Loucy (cell line): ENCODE data around the gene PDK1.
"Not testable (repeated sequence)": the region's sequence is repeated elsewhere in the genome, so short reads cannot be mapped to it uniquely, and the experiment has no call there.

ENCODE experiments used
- H2AFZ ChIP-seq: fragments of 200-600 bp; sonication (generic); 2 replicates; pipeline ENCODE4 v1.6.0; 2016; ENCODE audit warnings: antibody characterized with exemption, mild to moderate bottlenecking, low read length, moderate library complexity
- H3F3A ChIP-seq: fragments of 200-600 bp; 2 replicates; pipeline ENCODE4 v1.6.0; 2016; ENCODE audit warnings: antibody characterized with exemption, low read depth, mild to moderate bottlenecking
- H3K27me3 ChIP-seq: fragments of 200-600 bp; sonication (generic); 2 replicates; pipeline ENCODE4 v1.6.1; 2014; ENCODE audit warnings: low read length, mild to moderate bottlenecking; ENCODE audit not compliant: insufficient read depth, poor library complexity, severe bottlenecking
- H3K36me3 ChIP-seq: fragments of 200-600 bp; sonication (generic); 2 replicates; pipeline ENCODE4 v1.6.1; 2016; ENCODE audit warnings: low read length; ENCODE audit not compliant: insufficient read depth
- H3K4me1 ChIP-seq: fragments of 200-600 bp; sonication (generic); 2 replicates; pipeline ENCODE4 v1.5.1; 2014; ENCODE audit warnings: low read length, mild to moderate bottlenecking; ENCODE audit not compliant: insufficient read depth, poor library complexity, severe bottlenecking
- H3K4me2 ChIP-seq: fragments of 200-600 bp; sonication (generic); 2 replicates; pipeline ENCODE4 v1.6.0; 2014; ENCODE audit warnings: antibody characterized with exemption, low read length, low read depth, mild to moderate bottlenecking; ENCODE audit not compliant: poor library complexity, severe bottlenecking
- H3K4me3 ChIP-seq: fragments of 200-600 bp; sonication (generic); 2 replicates; pipeline ENCODE4 v1.5.1; 2014; ENCODE audit warnings: low read length, mild to moderate bottlenecking, mixed read lengths; ENCODE audit not compliant: poor library complexity, severe bottlenecking
- H3K79me2 ChIP-seq: fragments of 200-600 bp; sonication (generic); 2 replicates; pipeline ENCODE4 v1.6.1; 2014; ENCODE audit warnings: low read length; ENCODE audit not compliant: insufficient read depth
- H3K9ac ChIP-seq: fragments of 200-600 bp; sonication (generic); 2 replicates; pipeline ENCODE4 v1.6.0; 2014; ENCODE audit warnings: mild to moderate bottlenecking, low read depth, low read length, moderate library complexity; ENCODE audit not compliant: poor library complexity, severe bottlenecking
- H3K9me2 ChIP-seq: fragments of 200-600 bp; sonication (generic); replicated peaks from 2 replicates; pipeline ENCODE4 v1.6.1; 2016; ENCODE audit warnings: low read depth, low read length, mixed read lengths
- H3K9me3 ChIP-seq: fragments of 200-600 bp; sonication (generic); 2 replicates; pipeline ENCODE4 v1.6.1; 2014; ENCODE audit warnings: mild to moderate bottlenecking, antibody characterized with exemption, low read length, low read depth; ENCODE audit not compliant: insufficient read depth
- H4K20me1 ChIP-seq: fragments of 200-600 bp; sonication (generic); 2 replicates; pipeline ENCODE4 v1.6.0; 2014; ENCODE audit warnings: antibody characterized with exemption, low read length, mild to moderate bottlenecking; ENCODE audit not compliant: insufficient read depth, poor library complexity, severe bottlenecking
- EZH2phosphoT487 ChIP-seq: fragments of 200-600 bp; IDR thresholded peaks from 2 replicates; pipeline ENCODE4 v1.6.1; 2018; ENCODE audit warnings: antibody characterized with exemption, mild to moderate bottlenecking, moderate library complexity, borderline replicate concordance
- TF ChIP-seq, protein P1 (sequence below): fragments of 200-600 bp; sonication (generic); conservative IDR thresholded peaks from 2 replicates; pipeline ENCODE4 v1.5.1; 2014; ENCODE audit warnings: mild to moderate bottlenecking, antibody characterized with exemption, low read length

Gene PDK1

DNA sequence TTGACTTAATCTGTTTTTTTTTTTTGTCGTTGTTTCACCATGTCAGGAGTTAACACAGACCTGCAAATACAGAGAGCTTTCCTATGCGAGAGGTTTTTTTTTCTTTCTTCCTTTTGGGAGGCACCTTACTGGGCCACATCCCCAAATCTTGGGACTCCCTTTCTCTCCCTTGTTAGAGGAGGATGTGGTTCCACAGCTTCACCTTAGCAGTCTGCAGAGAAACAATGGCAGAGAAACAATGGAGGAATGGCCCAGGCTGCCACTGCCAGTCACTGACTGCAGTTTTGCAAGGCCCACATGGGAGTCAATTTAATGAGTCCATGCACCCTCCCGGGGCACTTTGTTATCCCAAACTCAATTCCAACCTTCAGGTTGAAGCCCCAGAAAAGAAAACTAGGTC, 20.8 kb upstream of the PDK1 start:
- peaks cover 8% of the 10 kb centered on the region; the same call in 1 of the 2 replicates for H3K36me3 ChIP-seq
- H3K9me2 ChIP-seq: no peaks in the 10 kb centered on the region
- peaks cover 24% of the 10 kb centered on the region; the same call in 1 of the 2 replicates for H3K9me3 ChIP-seq
- no peaks in the 10 kb centered on the region for H4K20me1 ChIP-seq
- H3K9ac ChIP-seq: no peak overlapping the region
- H3K27me3 ChIP-seq: no peaks in the 10 kb centered on the region
- H3F3A ChIP-seq: no peaks in the 10 kb centered on the region
- H3K4me3 ChIP-seq: no peak overlapping the region
- no peak overlapping the region for H3K4me2 ChIP-seq
- H2AFZ ChIP-seq: no peak overlapping the region
- no peak for TF ChIP-seq EZH2phosphoT487
- TF ChIP-seq, protein P1, sequence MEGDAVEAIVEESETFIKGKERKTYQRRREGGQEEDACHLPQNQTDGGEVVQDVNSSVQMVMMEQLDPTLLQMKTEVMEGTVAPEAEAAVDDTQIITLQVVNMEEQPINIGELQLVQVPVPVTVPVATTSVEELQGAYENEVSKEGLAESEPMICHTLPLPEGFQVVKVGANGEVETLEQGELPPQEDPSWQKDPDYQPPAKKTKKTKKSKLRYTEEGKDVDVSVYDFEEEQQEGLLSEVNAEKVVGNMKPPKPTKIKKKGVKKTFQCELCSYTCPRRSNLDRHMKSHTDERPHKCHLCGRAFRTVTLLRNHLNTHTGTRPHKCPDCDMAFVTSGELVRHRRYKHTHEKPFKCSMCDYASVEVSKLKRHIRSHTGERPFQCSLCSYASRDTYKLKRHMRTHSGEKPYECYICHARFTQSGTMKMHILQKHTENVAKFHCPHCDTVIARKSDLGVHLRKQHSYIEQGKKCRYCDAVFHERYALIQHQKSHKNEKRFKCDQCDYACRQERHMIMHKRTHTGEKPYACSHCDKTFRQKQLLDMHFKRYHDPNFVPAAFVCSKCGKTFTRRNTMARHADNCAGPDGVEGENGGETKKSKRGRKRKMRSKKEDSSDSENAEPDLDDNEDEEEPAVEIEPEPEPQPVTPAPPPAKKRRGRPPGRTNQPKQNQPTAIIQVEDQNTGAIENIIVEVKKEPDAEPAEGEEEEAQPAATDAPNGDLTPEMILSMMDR: no peak
- no peaks in the 10 kb centered on the region for H3K79me2 ChIP-seq
- H3K4me1 ChIP-seq: no peaks in the 10 kb centered on the region

GRCh38 chr2:172537851-172538250, 18.0 kb upstream of the PDK1 start:
- H3K9me3 ChIP-seq: peaks cover 20% of the 10 kb centered on the region; the same call in 1 of the 2 replicates
- H3K79me2 ChIP-seq, H3K36me3 ChIP-seq, H4K20me1 ChIP-seq, H3F3A ChIP-seq, H3K4me1 ChIP-seq, H2AFZ ChIP-seq, H3K9ac ChIP-seq, H3K4me2 ChIP-seq, H3K27me3 ChIP-seq, H3K9me2 ChIP-seq, H3K4me3 ChIP-seq: not testable (repeated sequence)

GRCh38 chr2:172539767-172540166, 16.1 kb upstream of the PDK1 start:
- no peak for TF ChIP-seq EZH2phosphoT487
- TF ChIP-seq, protein P1: no peak
- no peak overlapping the region for H2AFZ ChIP-seq
- no peaks in the 10 kb centered on the region for H4K20me1 ChIP-seq
- peaks cover 18% of the 10 kb centered on the region; the same call in 1 of the 2 replicates for H3K9me3 ChIP-seq
- H3K4me2 ChIP-seq: no peak overlapping the region
- H3K4me3 ChIP-seq: no peak overlapping the region
- H3F3A ChIP-seq: no peaks in the 10 kb centered on the region
- no peak overlapping the region for H3K9ac ChIP-seq
- no peaks in the 10 kb centered on the region for H3K9me2 ChIP-seq
- H3K79me2 ChIP-seq: no peaks in the 10 kb centered on the region
- H3K27me3 ChIP-seq: no peaks in the 10 kb centered on the region
- H3K36me3 ChIP-seq: no peaks in the 10 kb centered on the region
- H3K4me1 ChIP-seq: no peaks in the 10 kb centered on the region

- Histone ChIP-seq H3K36me3 (no peaks in the 10 kb centered on the region), H3K27me3 (no peaks in the 10 kb centered on the region), H2AFZ (no peak overlapping the region), H3K4me2 (no peak overlapping the region), H3K79me2 (no peaks in the 10 kb centered on the region), H3K9ac (no peak overlapping the region), H3K9me2 (no peaks in the 10 kb centered on the region), H3K4me3 (no peak overlapping the region), H4K20me1 (no peaks in the 10 kb centered on the region), H3F3A (no peaks in the 10 kb centered on the region), H3K4me1 (no peaks in the 10 kb centered on the region), H3K9me3 (peaks cover 20% of the 10 kb centered on the region; the same call in 1 of the 2 replicates)
- TF ChIP-seq EZH2phosphoT487: no peak
Measured at GRCh38 chr2:172540421-172540820, 15.5 kb upstream of the PDK1 start.
